PFSK-1 (cell line): ENCODE data around the gene ITGA7.

ENCODE experiments used
- FOXP2 ChIP-seq: optimal IDR thresholded peaks from 2 replicates; pipeline ENCODE3; 2011; ENCODE audit warnings: borderline replicate concordance, control low read depth, inconsistent platforms; ENCODE audit not compliant: insufficient read depth; ENCODE audit errors: extremely low read length, extremely low read depth
- POLR2AphosphoS5 ChIP-seq: IDR thresholded peaks from 2 replicates; pipeline ENCODE4 v1.6.1; 2012; ENCODE audit warnings: low read depth, mild to moderate bottlenecking, control low read depth, low read length, moderate library complexity
- REST ChIP-seq, 2 experiments: IDR thresholded peaks; 2 replicates each; pipeline versions ENCODE4 v1.6.1 to v1.8.0; 2011 to 2012; ENCODE audit warnings: low read depth in 2 of 2, low read length in 2 of 2, control low read depth in 1 of 2, inconsistent platforms in 1 of 2, mild to moderate bottlenecking in 1 of 2, moderate library complexity in 1 of 2; ENCODE audit not compliant: insufficient read depth in 1 of 2
- SIN3A ChIP-seq: IDR thresholded peaks from 2 replicates; pipeline ENCODE4 v1.6.1; 2012; ENCODE audit warnings: mild to moderate bottlenecking, low read length, moderate library complexity, borderline replicate concordance; ENCODE audit not compliant: insufficient read depth
- TAF1 ChIP-seq: IDR thresholded peaks from 2 replicates; pipeline ENCODE4 v1.6.1; 2012; ENCODE audit warnings: low read length, control low read depth, borderline replicate concordance; ENCODE audit not compliant: insufficient read depth

DNA sequence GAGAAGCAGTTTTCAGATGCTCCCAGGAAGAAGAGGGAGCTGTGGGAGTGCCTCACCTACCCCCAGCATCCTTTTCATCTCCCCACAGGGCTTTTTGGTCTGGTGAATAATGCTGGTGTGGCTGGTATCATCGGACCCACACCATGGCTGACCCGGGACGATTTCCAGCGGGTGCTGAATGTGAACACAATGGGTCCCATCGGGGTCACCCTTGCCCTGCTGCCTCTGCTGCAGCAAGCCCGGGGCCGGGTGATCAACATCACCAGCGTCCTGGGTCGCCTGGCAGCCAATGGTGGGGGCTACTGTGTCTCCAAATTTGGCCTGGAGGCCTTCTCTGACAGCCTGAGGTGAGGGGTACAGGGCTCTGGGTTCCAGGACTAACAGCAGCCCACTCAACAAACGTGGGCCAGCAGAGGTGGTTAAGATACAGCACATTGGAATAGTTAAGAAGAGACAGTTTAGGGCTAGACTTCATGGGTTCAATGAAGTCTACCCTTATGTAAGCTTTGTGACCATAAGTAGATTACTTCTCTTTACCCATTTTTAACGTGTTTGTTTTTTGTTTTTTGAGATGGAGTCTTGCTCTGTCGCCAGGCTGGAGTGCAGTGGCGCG is 14.0 kb upstream of the ITGA7 start:
- TF ChIP-seq TAF1 (no peak), POLR2AphosphoS5 (no peak; the same call in 1 of the 2 replicates), REST (IDR thresholded peaks at IDR 0.05; ENCODE audit: insufficient read depth in 1 of 2, low read depth in 2 of 2, low read length in 2 of 2) (no peak), FOXP2 (no peak), SIN3A (no peak)
